RWPE1 (cell line): Measurements from ENCODE around the gene ADRA2C.

Source experiments
- CTCF ChIA-PET: fragments of 350-600 bp; sonication (Branson Sonifier 250); formaldehyde crosslinking; extraction: SDS; loops from one replicate; lab custom pipeline; 2021; lab: Yijun Ruan, JAX
- POLR2A ChIA-PET: fragments of 400-600 bp; formaldehyde crosslinking; extraction: SDS; loops from one replicate; lab custom pipeline; 2020; ENCODE audit warnings: antibody characterized with exemption; ENCODE audit not compliant: low non-redundant PET; lab: Yijun Ruan, JAX
- DNase-seq: peaks from one replicate; pipeline ENCODE4 v3.0.0; 2012; ENCODE audit warnings: low spot score
- H3K27ac ChIP-seq: fragments of 450-650 bp; 2 replicates; pipeline ENCODE4 v1.5.1; 2017
- TF ChIP-seq, protein P1 (sequence below): fragments of 450-650 bp; conservative IDR thresholded peaks from 2 replicates; pipeline ENCODE4 v1.5.1; 2017; ENCODE audit warnings: low read depth, mild to moderate bottlenecking

The ADRA2C gene

GRCh38 chr4:3766036-3766784 lies at the start of gene ADRA2C:
TSS of gene ADRA2C (plus strand) at chr4:3766385. CDS start at chr4:3766607, 222 bp downstream.
- ChIA-PET POLR2A (no interaction called here), CTCF (interaction anchor here (0.5 to 0.7 kb wide), 2 partner anchors 112 to 493 kb away, joined by 3 read pairs; no protein-coding TSS in a partner anchor)
- DNase-seq, result no peak
- TF ChIP-seq, protein P1, sequence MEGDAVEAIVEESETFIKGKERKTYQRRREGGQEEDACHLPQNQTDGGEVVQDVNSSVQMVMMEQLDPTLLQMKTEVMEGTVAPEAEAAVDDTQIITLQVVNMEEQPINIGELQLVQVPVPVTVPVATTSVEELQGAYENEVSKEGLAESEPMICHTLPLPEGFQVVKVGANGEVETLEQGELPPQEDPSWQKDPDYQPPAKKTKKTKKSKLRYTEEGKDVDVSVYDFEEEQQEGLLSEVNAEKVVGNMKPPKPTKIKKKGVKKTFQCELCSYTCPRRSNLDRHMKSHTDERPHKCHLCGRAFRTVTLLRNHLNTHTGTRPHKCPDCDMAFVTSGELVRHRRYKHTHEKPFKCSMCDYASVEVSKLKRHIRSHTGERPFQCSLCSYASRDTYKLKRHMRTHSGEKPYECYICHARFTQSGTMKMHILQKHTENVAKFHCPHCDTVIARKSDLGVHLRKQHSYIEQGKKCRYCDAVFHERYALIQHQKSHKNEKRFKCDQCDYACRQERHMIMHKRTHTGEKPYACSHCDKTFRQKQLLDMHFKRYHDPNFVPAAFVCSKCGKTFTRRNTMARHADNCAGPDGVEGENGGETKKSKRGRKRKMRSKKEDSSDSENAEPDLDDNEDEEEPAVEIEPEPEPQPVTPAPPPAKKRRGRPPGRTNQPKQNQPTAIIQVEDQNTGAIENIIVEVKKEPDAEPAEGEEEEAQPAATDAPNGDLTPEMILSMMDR, result no peak
- no peak within 1 kb of the TSS for H3K27ac ChIP-seq

DNA sequence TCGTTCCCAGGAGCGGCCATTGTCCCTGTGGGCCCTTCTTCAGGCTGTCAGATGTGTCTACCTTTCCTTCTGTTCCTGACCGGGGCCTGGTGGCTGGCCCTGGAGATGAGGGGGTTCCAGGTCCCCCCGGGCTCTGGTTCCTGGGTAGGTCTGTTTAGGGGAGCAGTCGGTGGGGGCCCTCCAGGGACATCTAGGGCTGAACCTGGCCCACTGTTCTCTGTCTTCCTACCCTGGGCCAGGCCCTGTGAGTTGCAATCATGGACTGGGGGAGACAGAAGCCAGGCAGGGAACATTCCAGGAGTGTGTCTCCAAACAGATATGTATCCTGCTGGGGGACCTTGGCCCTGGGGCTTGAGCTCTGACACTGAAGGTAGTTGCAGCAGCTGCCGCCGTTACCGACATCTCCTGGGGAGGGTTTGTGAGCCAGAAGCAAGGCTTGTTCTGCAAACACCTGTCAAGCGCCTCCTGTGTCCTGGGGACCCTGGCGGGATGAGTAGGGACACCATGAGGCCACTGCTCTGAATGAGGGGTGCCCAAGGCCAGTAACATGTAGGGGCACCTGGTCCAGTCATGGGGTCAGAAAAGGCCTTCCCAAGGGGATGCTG lies 49.5 kb upstream of the ADRA2C start:
- CTCF ChIA-PET, result no interaction called here
- no peak for DNase-seq
- TF ChIP-seq, protein P1, result no peak
- POLR2A ChIA-PET, result no interaction called here
- H3K27ac ChIP-seq, result no peak overlapping the region

- CTCF ChIA-PET, result interaction anchor here (0.7 kb wide), 1 partner anchor 492 kb away, joined by 4 read pairs; no protein-coding TSS in a partner anchor
- DNase-seq, result no peak
- POLR2A ChIA-PET, result no interaction called here
- TF ChIP-seq, protein P1, result no peak
- no peak overlapping the region for H3K27ac ChIP-seq
Observed at GRCh38 chr4:3717241-3717640, 48.9 kb upstream of the ADRA2C start.

DNA sequence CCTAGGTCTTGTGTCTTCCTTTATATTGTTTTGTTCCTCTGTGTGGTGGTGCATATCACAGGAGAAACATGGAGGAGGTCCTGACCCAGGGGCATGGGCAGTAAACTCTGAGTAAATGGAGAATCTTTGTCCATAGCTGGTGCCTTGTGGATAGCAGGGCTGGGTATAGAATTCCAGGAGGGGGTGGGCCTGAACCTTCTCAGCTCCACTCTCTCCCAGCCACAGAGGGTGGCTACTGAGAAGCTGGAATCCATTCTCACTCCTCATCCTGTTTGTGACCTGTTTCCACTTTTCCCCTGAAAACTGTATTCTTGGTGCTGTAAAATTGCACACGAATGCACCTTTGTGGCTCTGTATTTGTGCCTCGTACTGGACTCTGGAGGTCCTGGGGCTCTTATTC lies 47.7 kb upstream of the ADRA2C start:
- H3K27ac ChIP-seq, result no peak overlapping the region
- TF ChIP-seq, protein P1, result no peak
- ChIA-PET POLR2A (no interaction called here), CTCF (no interaction called here)
- DNase-seq, result no peak

- no peak overlapping the region for H3K27ac ChIP-seq
- no peak for DNase-seq
- POLR2A ChIA-PET, result no interaction called here
- TF ChIP-seq, protein P1, result no peak
- CTCF ChIA-PET, result no interaction called here
Observed at GRCh38 chr4:3719191-3719590, 47.0 kb upstream of the ADRA2C start.

GRCh38 chr4:3719836-3720235 lies 46.3 kb upstream of the ADRA2C start:
- ChIA-PET POLR2A (no interaction called here), CTCF (no interaction called here)
- TF ChIP-seq, protein P1, result no peak
- H3K27ac ChIP-seq, result no peak overlapping the region
- no peak for DNase-seq
